Measurements from ENCODE around the gene UBE2I. TPM values are rescaled to one million over a fixed set of nuclear protein-coding genes. Genes with fewer than 3 reads are reported as not detected.

Gene UBE2I
- total and polyA plus RNA-seq, 4 donors = 19.4 to 23.9 (median 22.5) TPM

DNA sequence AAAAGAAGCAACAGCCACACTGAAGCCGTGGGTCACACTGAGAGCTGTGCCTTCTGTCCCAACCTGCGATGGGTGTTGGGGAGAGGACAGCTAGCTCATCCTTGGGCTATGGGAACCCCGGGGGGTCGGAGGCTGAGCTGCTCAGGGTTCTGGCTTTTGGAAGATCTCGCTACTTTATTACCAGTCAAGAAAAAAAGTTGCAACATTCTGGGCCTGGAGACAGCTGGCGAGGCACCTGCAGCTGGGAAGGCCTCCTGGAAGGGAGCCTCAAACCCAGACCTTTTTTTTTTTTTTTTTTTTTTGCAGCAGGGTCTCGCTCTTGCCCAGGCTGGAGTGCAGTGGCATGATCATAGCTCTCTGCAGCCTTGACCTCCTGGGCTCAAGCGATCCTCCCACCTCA is 28.7 kb upstream of the UBE2I start:
- Histone ChIP-seq H3K9ac (ENCODE audit: low read depth in 1 of 2, low read length in 2 of 2) (no peak overlapping the region), H3K4me1 (ENCODE audit: control insufficient read depth in 4 of 4, insufficient read depth in 4 of 4, low read length in 3 of 4) (no peaks in the 10 kb centered on the region), H3K27ac (ENCODE audit: low read depth in 1 of 2, low read length in 2 of 2) (no peak overlapping the region), H3K36me3 (ENCODE audit: control insufficient read depth in 4 of 4, insufficient read depth in 3 of 4, low read depth in 1 of 4, low read length in 3 of 4) (no peaks in the 10 kb centered on the region), H3K27me3 (ENCODE audit: control insufficient read depth in 4 of 4, insufficient read depth in 4 of 4, low read length in 3 of 4) (peaks cover 0 to 3% (median 0%) of the 10 kb centered on the region in 4 donors), H3K9me3 (ENCODE audit: control insufficient read depth in 4 of 4, low read length in 3 of 4) (no peaks in the 10 kb centered on the region), H3K4me3 (ENCODE audit: low read depth in 1 of 3, low read length in 3 of 3) (no peak overlapping the region)
- no peak for DNase-seq (ENCODE audit: low spot score)
- TF ChIP-seq RAD21 (IDR thresholded peaks at IDR 0.05) = no peak
- no peak for TF ChIP-seq HNF4A (conservative IDR thresholded peaks at IDR 0.05)
- TF ChIP-seq EGR1 (IDR thresholded peaks at IDR 0.05; ENCODE audit: low read depth in 2 of 2) = no peak
- TF ChIP-seq, protein P1, sequence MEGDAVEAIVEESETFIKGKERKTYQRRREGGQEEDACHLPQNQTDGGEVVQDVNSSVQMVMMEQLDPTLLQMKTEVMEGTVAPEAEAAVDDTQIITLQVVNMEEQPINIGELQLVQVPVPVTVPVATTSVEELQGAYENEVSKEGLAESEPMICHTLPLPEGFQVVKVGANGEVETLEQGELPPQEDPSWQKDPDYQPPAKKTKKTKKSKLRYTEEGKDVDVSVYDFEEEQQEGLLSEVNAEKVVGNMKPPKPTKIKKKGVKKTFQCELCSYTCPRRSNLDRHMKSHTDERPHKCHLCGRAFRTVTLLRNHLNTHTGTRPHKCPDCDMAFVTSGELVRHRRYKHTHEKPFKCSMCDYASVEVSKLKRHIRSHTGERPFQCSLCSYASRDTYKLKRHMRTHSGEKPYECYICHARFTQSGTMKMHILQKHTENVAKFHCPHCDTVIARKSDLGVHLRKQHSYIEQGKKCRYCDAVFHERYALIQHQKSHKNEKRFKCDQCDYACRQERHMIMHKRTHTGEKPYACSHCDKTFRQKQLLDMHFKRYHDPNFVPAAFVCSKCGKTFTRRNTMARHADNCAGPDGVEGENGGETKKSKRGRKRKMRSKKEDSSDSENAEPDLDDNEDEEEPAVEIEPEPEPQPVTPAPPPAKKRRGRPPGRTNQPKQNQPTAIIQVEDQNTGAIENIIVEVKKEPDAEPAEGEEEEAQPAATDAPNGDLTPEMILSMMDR (IDR thresholded peaks at IDR 0.05; ENCODE audit: low read depth, low read length, missing input control) = no peak
- TF ChIP-seq, protein P2, sequence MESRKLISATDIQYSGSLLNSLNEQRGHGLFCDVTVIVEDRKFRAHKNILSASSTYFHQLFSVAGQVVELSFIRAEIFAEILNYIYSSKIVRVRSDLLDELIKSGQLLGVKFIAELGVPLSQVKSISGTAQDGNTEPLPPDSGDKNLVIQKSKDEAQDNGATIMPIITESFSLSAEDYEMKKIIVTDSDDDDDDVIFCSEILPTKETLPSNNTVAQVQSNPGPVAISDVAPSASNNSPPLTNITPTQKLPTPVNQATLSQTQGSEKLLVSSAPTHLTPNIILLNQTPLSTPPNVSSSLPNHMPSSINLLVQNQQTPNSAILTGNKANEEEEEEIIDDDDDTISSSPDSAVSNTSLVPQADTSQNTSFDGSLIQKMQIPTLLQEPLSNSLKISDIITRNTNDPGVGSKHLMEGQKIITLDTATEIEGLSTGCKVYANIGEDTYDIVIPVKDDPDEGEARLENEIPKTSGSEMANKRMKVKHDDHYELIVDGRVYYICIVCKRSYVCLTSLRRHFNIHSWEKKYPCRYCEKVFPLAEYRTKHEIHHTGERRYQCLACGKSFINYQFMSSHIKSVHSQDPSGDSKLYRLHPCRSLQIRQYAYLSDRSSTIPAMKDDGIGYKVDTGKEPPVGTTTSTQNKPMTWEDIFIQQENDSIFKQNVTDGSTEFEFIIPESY (IDR thresholded peaks at IDR 0.05) = no peak
- 76% methylated on average over 8 of the region's 8 CpGs for WGBS

DNA sequence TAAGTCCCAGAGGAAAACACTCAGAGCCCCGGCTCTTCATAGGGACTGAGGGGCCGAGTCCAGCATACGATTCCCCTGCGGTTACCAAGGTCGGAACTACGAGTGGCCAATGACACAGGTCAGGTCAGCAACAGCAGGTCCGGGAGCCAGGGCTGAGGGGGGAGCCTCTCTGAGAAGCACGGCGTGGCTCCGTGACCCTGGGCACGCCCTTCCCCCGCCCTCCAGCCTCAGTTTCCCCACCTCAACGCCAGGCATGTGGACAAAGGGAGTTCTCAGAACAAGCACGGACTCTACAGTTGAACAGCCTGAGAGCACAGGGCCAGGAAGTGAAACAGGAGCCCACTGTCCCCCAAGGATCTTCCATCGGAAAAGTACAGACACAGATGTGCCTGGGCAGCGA is 27.9 kb upstream of the UBE2I start:
- Histone ChIP-seq H3K27me3 (ENCODE audit: control insufficient read depth in 4 of 4, insufficient read depth in 4 of 4, low read length in 3 of 4) (peaks cover 0 to 3% (median 0%) of the 10 kb centered on the region in 4 donors), H3K27ac (ENCODE audit: low read depth in 1 of 2, low read length in 2 of 2) (no peak overlapping the region), H3K9ac (ENCODE audit: low read depth in 1 of 2, low read length in 2 of 2) (no peak overlapping the region), H3K4me1 (ENCODE audit: control insufficient read depth in 4 of 4, insufficient read depth in 4 of 4, low read length in 3 of 4) (no peaks in the 10 kb centered on the region), H3K9me3 (ENCODE audit: control insufficient read depth in 4 of 4, low read length in 3 of 4) (no peaks in the 10 kb centered on the region), H3K36me3 (ENCODE audit: control insufficient read depth in 4 of 4, insufficient read depth in 3 of 4, low read depth in 1 of 4, low read length in 3 of 4) (no peaks in the 10 kb centered on the region), H3K4me3 (ENCODE audit: low read depth in 1 of 3, low read length in 3 of 3) (no peak overlapping the region)
- no peak for DNase-seq (ENCODE audit: low spot score)
- 76% methylated on average over 16 of the region's 16 CpGs for WGBS
- TF ChIP-seq, protein P3, sequence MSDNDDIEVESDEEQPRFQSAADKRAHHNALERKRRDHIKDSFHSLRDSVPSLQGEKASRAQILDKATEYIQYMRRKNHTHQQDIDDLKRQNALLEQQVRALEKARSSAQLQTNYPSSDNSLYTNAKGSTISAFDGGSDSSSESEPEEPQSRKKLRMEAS (IDR thresholded peaks at IDR 0.05) = no peak
- TF ChIP-seq, protein P2 (IDR thresholded peaks at IDR 0.05) = no peak
- TF ChIP-seq, protein P1 (IDR thresholded peaks at IDR 0.05; ENCODE audit: low read depth, low read length, missing input control) = no peak
- TF ChIP-seq GABPA (IDR thresholded peaks at IDR 0.05 in 1 of 2, conservative IDR thresholded peaks at IDR 0.05 in 1 of 2) (no peak), SP1 (IDR thresholded peaks at IDR 0.05) (no peak), HNF4G (IDR thresholded peaks at IDR 0.05) (no peak), TAF1 (conservative IDR thresholded peaks at IDR 0.05) (no peak), YY1 (IDR thresholded peaks at IDR 0.05) (no peak)
